ENCODE data around the gene LDB2.

LDB2 gene

GRCh38 chr4:16785793-16786527, 112.5 kb downstream of the LDB2 start:
- Histone ChIP-seq H3K27me3 (ENCODE audit: control insufficient read depth in 2 of 2, insufficient read depth in 2 of 2, low read length in 2 of 2) (no peaks in the 10 kb centered on the region), H3K4me1 (ENCODE audit: control insufficient read depth in 2 of 2, insufficient read depth in 2 of 2, low read length in 2 of 2) (no peaks in the 10 kb centered on the region), H3K4me3 (ENCODE audit: low read length in 2 of 2) (no peak overlapping the region), H3K36me3 (ENCODE audit: control insufficient read depth in 2 of 2, insufficient read depth in 2 of 2, low read length in 2 of 2) (no peaks in the 10 kb centered on the region), H3K9ac (ENCODE audit: low read depth in 1 of 2, low read length in 2 of 2) (no peak overlapping the region), H3K27ac (ENCODE audit: low read depth in 2 of 2, low read length in 2 of 2) (no peak overlapping the region), H3K9me3 (ENCODE audit: control insufficient read depth in 2 of 2, low read length in 2 of 2) (no peaks in the 10 kb centered on the region)

DNA sequence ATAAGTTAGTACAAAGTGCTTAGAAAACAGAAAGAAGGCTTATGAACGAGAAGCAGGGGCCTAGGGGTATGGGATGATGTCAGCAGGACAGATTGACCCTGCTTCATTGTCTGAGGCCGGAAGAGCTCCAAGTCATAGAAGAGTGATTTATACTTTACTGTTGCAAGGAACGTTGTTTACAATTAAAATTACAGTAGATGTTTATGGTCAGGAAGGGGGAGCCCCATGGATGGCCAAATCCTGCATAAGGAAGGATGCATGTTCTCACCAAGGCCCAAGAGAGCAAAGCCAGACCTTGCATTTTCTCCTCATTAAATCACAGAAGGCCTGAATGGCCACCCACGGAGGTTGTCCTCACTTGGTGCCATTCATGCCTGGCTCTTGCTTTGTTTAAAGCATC, 115.3 kb downstream of the LDB2 start:
- Histone ChIP-seq H3K36me3 (ENCODE audit: control insufficient read depth in 2 of 2, insufficient read depth in 2 of 2, low read length in 2 of 2) (no peaks in the 10 kb centered on the region), H3K27me3 (ENCODE audit: control insufficient read depth in 2 of 2, insufficient read depth in 2 of 2, low read length in 2 of 2) (no peaks in the 10 kb centered on the region), H3K4me3 (ENCODE audit: low read length in 2 of 2) (no peak overlapping the region), H3K4me1 (ENCODE audit: control insufficient read depth in 2 of 2, insufficient read depth in 2 of 2, low read length in 2 of 2) (no peaks in the 10 kb centered on the region), H3K9me3 (ENCODE audit: control insufficient read depth in 2 of 2, low read length in 2 of 2) (no peaks in the 10 kb centered on the region), H3K27ac (ENCODE audit: low read depth in 2 of 2, low read length in 2 of 2) (no peak overlapping the region), H3K9ac (ENCODE audit: low read depth in 1 of 2, low read length in 2 of 2) (no peak overlapping the region)

GRCh38 chr4:16779028-16779675, 119.3 kb downstream of the LDB2 start:
- H3K9me3 ChIP-seq (ENCODE audit: control insufficient read depth in 2 of 2, low read length in 2 of 2): no peaks in the 10 kb centered on the region
- no peaks in the 10 kb centered on the region for H3K36me3 ChIP-seq (ENCODE audit: control insufficient read depth in 2 of 2, insufficient read depth in 2 of 2, low read length in 2 of 2)
- H3K9ac ChIP-seq (ENCODE audit: low read depth in 1 of 2, low read length in 2 of 2): no peak overlapping the region
- no peaks in the 10 kb centered on the region for H3K4me1 ChIP-seq (ENCODE audit: control insufficient read depth in 2 of 2, insufficient read depth in 2 of 2, low read length in 2 of 2)
- no peaks in the 10 kb centered on the region for H3K27me3 ChIP-seq (ENCODE audit: control insufficient read depth in 2 of 2, insufficient read depth in 2 of 2, low read length in 2 of 2)
- no peak overlapping the region for H3K27ac ChIP-seq (ENCODE audit: low read depth in 2 of 2, low read length in 2 of 2)
- H3K4me3 ChIP-seq (ENCODE audit: low read length in 2 of 2): no peak overlapping the region

- H3K4me3 ChIP-seq (ENCODE audit: low read length in 2 of 2): no peak overlapping the region
- no peaks in the 10 kb centered on the region for H3K36me3 ChIP-seq (ENCODE audit: control insufficient read depth in 2 of 2, insufficient read depth in 2 of 2, low read length in 2 of 2)
- H3K9ac ChIP-seq (ENCODE audit: low read depth in 1 of 2, low read length in 2 of 2): no peak overlapping the region
- no peak overlapping the region for H3K27ac ChIP-seq (ENCODE audit: low read depth in 2 of 2, low read length in 2 of 2)
- no peaks in the 10 kb centered on the region for H3K27me3 ChIP-seq (ENCODE audit: control insufficient read depth in 2 of 2, insufficient read depth in 2 of 2, low read length in 2 of 2)
- no peaks in the 10 kb centered on the region for H3K9me3 ChIP-seq (ENCODE audit: control insufficient read depth in 2 of 2, low read length in 2 of 2)
- no peaks in the 10 kb centered on the region for H3K4me1 ChIP-seq (ENCODE audit: control insufficient read depth in 2 of 2, insufficient read depth in 2 of 2, low read length in 2 of 2)
Measured at GRCh38 chr4:16777726-16778125, 120.7 kb downstream of the LDB2 start.

- Histone ChIP-seq H3K27ac (ENCODE audit: low read depth in 2 of 2, low read length in 2 of 2) (no peak overlapping the region), H3K9me3 (ENCODE audit: control insufficient read depth in 2 of 2, low read length in 2 of 2) (no peaks in the 10 kb centered on the region), H3K4me1 (ENCODE audit: control insufficient read depth in 2 of 2, insufficient read depth in 2 of 2, low read length in 2 of 2) (no peaks in the 10 kb centered on the region), H3K9ac (ENCODE audit: low read depth in 1 of 2, low read length in 2 of 2) (no peak overlapping the region), H3K4me3 (ENCODE audit: low read length in 2 of 2) (no peak overlapping the region), H3K27me3 (ENCODE audit: control insufficient read depth in 2 of 2, insufficient read depth in 2 of 2, low read length in 2 of 2) (no peaks in the 10 kb centered on the region), H3K36me3 (ENCODE audit: control insufficient read depth in 2 of 2, insufficient read depth in 2 of 2, low read length in 2 of 2) (no peaks in the 10 kb centered on the region)
Measured at GRCh38 chr4:16775411-16776154, 122.9 kb downstream of the LDB2 start.

DNA sequence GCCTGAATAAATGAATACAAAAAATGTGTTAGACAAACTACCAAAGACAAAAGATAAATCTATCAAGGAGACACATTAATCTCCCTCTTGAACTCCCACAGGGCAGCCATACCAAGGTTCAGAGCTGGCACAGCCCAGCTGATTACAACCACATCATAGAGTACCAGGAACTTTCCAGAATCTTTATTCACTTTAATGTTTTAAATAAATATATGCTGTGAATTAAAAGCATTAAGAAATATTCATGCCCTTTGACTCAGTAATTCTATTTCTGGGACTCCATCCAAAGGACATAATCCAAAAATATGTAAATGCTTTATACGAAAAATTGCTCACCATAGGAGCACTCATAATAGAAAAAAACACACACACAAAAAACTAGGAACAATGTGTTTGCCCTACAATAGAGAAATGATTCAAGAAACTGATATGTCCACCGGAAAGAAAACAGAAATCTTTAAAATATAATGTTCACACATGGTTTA, 126.0 kb downstream of the LDB2 start:
- Histone ChIP-seq H3K9ac (ENCODE audit: low read depth in 1 of 2, low read length in 2 of 2) (no peak overlapping the region), H3K9me3 (ENCODE audit: control insufficient read depth in 2 of 2, low read length in 2 of 2) (no peaks in the 10 kb centered on the region), H3K27ac (ENCODE audit: low read depth in 2 of 2, low read length in 2 of 2) (no peak overlapping the region), H3K4me3 (ENCODE audit: low read length in 2 of 2) (no peak overlapping the region), H3K27me3 (ENCODE audit: control insufficient read depth in 2 of 2, insufficient read depth in 2 of 2, low read length in 2 of 2) (no peaks in the 10 kb centered on the region), H3K36me3 (ENCODE audit: control insufficient read depth in 2 of 2, insufficient read depth in 2 of 2, low read length in 2 of 2) (no peaks in the 10 kb centered on the region), H3K4me1 (ENCODE audit: control insufficient read depth in 2 of 2, insufficient read depth in 2 of 2, low read length in 2 of 2) (no peaks in the 10 kb centered on the region)

GRCh38 chr4:16770710-16771285, 127.6 kb downstream of the LDB2 start:
- Histone ChIP-seq H3K4me3 (ENCODE audit: low read length in 2 of 2) (no peak overlapping the region), H3K27me3 (ENCODE audit: control insufficient read depth in 2 of 2, insufficient read depth in 2 of 2, low read length in 2 of 2) (no peaks in the 10 kb centered on the region), H3K27ac (ENCODE audit: low read depth in 2 of 2, low read length in 2 of 2) (no peak overlapping the region), H3K4me1 (ENCODE audit: control insufficient read depth in 2 of 2, insufficient read depth in 2 of 2, low read length in 2 of 2) (no peaks in the 10 kb centered on the region), H3K9ac (ENCODE audit: low read depth in 1 of 2, low read length in 2 of 2) (no peak overlapping the region), H3K36me3 (ENCODE audit: control insufficient read depth in 2 of 2, insufficient read depth in 2 of 2, low read length in 2 of 2) (no peaks in the 10 kb centered on the region), H3K9me3 (ENCODE audit: control insufficient read depth in 2 of 2, low read length in 2 of 2) (no peaks in the 10 kb centered on the region)

DNA sequence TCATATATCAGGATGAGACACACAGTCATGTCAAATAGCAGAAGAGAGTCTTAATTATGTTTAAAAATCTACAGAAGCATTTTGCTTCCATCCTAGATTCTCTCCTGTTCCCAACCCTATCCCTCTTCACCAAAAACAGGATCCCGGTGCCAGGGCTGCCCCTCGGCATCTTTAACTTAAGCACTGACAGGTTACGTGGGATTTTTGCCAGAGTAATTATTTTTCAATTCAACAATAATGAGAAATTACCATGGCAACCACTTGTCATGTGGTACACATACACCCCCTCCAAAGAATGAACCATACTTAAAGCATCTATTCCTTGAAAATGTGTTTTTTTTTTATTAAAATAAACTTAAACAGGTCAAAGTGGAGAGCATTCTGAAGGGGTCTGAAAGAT, 130.6 kb downstream of the LDB2 start:
- Histone ChIP-seq H3K9ac (ENCODE audit: low read depth in 1 of 2, low read length in 2 of 2) (no peak overlapping the region), H3K9me3 (ENCODE audit: control insufficient read depth in 2 of 2, low read length in 2 of 2) (no peaks in the 10 kb centered on the region), H3K36me3 (ENCODE audit: control insufficient read depth in 2 of 2, insufficient read depth in 2 of 2, low read length in 2 of 2) (no peaks in the 10 kb centered on the region), H3K4me3 (ENCODE audit: low read length in 2 of 2) (no peak overlapping the region), H3K27ac (ENCODE audit: low read depth in 2 of 2, low read length in 2 of 2) (no peak overlapping the region), H3K27me3 (ENCODE audit: control insufficient read depth in 2 of 2, insufficient read depth in 2 of 2, low read length in 2 of 2) (no peaks in the 10 kb centered on the region), H3K4me1 (ENCODE audit: control insufficient read depth in 2 of 2, insufficient read depth in 2 of 2, low read length in 2 of 2) (no peaks in the 10 kb centered on the region)

- Histone ChIP-seq H3K36me3 (ENCODE audit: control insufficient read depth in 2 of 2, insufficient read depth in 2 of 2, low read length in 2 of 2) (no peaks in the 10 kb centered on the region), H3K9ac (ENCODE audit: low read depth in 1 of 2, low read length in 2 of 2) (no peak overlapping the region), H3K27me3 (ENCODE audit: control insufficient read depth in 2 of 2, insufficient read depth in 2 of 2, low read length in 2 of 2) (no peaks in the 10 kb centered on the region), H3K4me3 (ENCODE audit: low read length in 2 of 2) (no peak overlapping the region), H3K9me3 (ENCODE audit: control insufficient read depth in 2 of 2, low read length in 2 of 2) (no peaks in the 10 kb centered on the region), H3K4me1 (ENCODE audit: control insufficient read depth in 2 of 2, insufficient read depth in 2 of 2, low read length in 2 of 2) (no peaks in the 10 kb centered on the region), H3K27ac (ENCODE audit: low read depth in 2 of 2, low read length in 2 of 2) (no peak overlapping the region)
Measured at GRCh38 chr4:16767251-16767650, 131.2 kb downstream of the LDB2 start.

- H3K4me3 ChIP-seq (ENCODE audit: low read length in 2 of 2): no peak overlapping the region
- no peaks in the 10 kb centered on the region for H3K36me3 ChIP-seq (ENCODE audit: control insufficient read depth in 2 of 2, insufficient read depth in 2 of 2, low read length in 2 of 2)
- no peak overlapping the region for H3K9ac ChIP-seq (ENCODE audit: low read depth in 1 of 2, low read length in 2 of 2)
- H3K4me1 ChIP-seq (ENCODE audit: control insufficient read depth in 2 of 2, insufficient read depth in 2 of 2, low read length in 2 of 2): no peaks in the 10 kb centered on the region
- H3K27ac ChIP-seq (ENCODE audit: low read depth in 2 of 2, low read length in 2 of 2): no peak overlapping the region
- no peaks in the 10 kb centered on the region for H3K27me3 ChIP-seq (ENCODE audit: control insufficient read depth in 2 of 2, insufficient read depth in 2 of 2, low read length in 2 of 2)
- no peaks in the 10 kb centered on the region for H3K9me3 ChIP-seq (ENCODE audit: control insufficient read depth in 2 of 2, low read length in 2 of 2)
Measured at GRCh38 chr4:16765546-16765945, 132.9 kb downstream of the LDB2 start.

All from mucosa of rectum (tissue), 2 donors.